Spinal cord (tissue), 10 donors: ENCODE measurements around the gene NRP1. TPM values are rescaled to one million over a fixed set of nuclear protein-coding genes. Genes with fewer than 3 reads are reported as not detected.
A peak's percentile ranks its signal among the peaks of the same experiment; 100 is the strongest.

ENCODE experiments used
- DNase-seq, 6 donors: peaks; one replicate each; pipeline versions ENCODE4 v3.0.0 to v3.0.0-alpha.2; 2013 to 2015; ENCODE audit warnings: low spot score in 6 of 6, low read depth in 4 of 6
- H3K27ac ChIP-seq: one replicate; pipeline ENCODE4 v1.5.1; 2013; ENCODE audit warnings: low read depth, low read length, control low read depth
- H3K27me3 ChIP-seq: one replicate; pipeline ENCODE4 v1.6.1; 2013; ENCODE audit warnings: low read length; ENCODE audit not compliant: control insufficient read depth, insufficient read depth
- H3K36me3 ChIP-seq: one replicate; pipeline ENCODE4 v1.6.1; 2013; ENCODE audit warnings: low read length; ENCODE audit not compliant: control insufficient read depth, insufficient read depth
- H3K4me1 ChIP-seq: one replicate; pipeline ENCODE4 v1.6.1; 2013; ENCODE audit warnings: low read length; ENCODE audit not compliant: control insufficient read depth, insufficient read depth
- H3K4me3 ChIP-seq: one replicate; pipeline ENCODE4 v1.5.1; 2013; ENCODE audit warnings: low read depth, low read length, control low read depth
- H3K9me3 ChIP-seq: one replicate; pipeline ENCODE4 v1.6.1; 2013; ENCODE audit warnings: low read length; ENCODE audit not compliant: control insufficient read depth, insufficient read depth
- WGBS: methylation state at CpG from one replicate; pipeline ENCODE4 v1.1.5; 2013; ENCODE audit warnings: missing lambda C conversion rate; ENCODE audit not compliant: insufficient coverage; 5-methylcytosine and 5-hydroxymethylcytosine counted together
- polyA plus RNA-seq, 2 donors: library from polyadenylated mRNA; unstranded; fragments of 120-200 nt; gene quantifications; one replicate each; pipeline ENCODE4 v1.2.1, GENCODE V29; 2013; ENCODE audit not compliant: insufficient read length in 2 of 2
- total RNA-seq, 2 donors: library from RNA; depleted of rRNA in 1 of 2; stranded (reverse); fragments of 120-200 nt in 1 of 2; fragments of >200 nt in 1 of 2; gene quantifications; one replicate each; pipeline versions ENCODE4 v1.2.3 to v1.2.4, GENCODE V29; 2013 to 2014
- donor health status: healthy.

NRP1 gene
- total and polyA plus RNA-seq, 4 donors = 61.8 to 96.6 (median 80.2) TPM

- Histone ChIP-seq H3K27ac (no peak overlapping the region), H3K4me1 (peaks cover 2% of the 10 kb centered on the region), H3K27me3 (no peaks in the 10 kb centered on the region), H3K9me3 (no peaks in the 10 kb centered on the region), H3K36me3 (no peaks in the 10 kb centered on the region), H3K4me3 (no peak overlapping the region)
- DNase-seq = no peak
- WGBS = 92% methylated on average over 2 of the region's 3 CpGs
Measured at GRCh38 chr10:33238643-33239042, 95.8 kb downstream of the NRP1 start.

- Histone ChIP-seq H3K27me3 (no peaks in the 10 kb centered on the region), H3K36me3 (no peaks in the 10 kb centered on the region), H3K4me1 (peaks cover 4% of the 10 kb centered on the region), H3K27ac (no peak overlapping the region), H3K9me3 (no peaks in the 10 kb centered on the region), H3K4me3 (no peak overlapping the region)
- DNase-seq = no peak
- 73% methylated on average over 7 of the region's 8 CpGs for WGBS
Measured at GRCh38 chr10:33237736-33238624, 96.5 kb downstream of the NRP1 start.

GRCh38 chr10:33236916-33237315 lies 97.6 kb downstream of the NRP1 start:
- Histone ChIP-seq H3K4me1 (peaks cover 5% of the 10 kb centered on the region), H3K9me3 (no peaks in the 10 kb centered on the region), H3K27ac (no peak overlapping the region), H3K36me3 (no peaks in the 10 kb centered on the region), H3K27me3 (no peaks in the 10 kb centered on the region), H3K4me3 (no peak overlapping the region)
- no CpG with 5 or more reads among the region's 6 CpGs for WGBS
- no peak for DNase-seq

- DNase-seq = no peak
- Histone ChIP-seq H3K9me3 (no peaks in the 10 kb centered on the region), H3K36me3 (no peaks in the 10 kb centered on the region), H3K4me3 (no peak overlapping the region), H3K27ac (no peak overlapping the region), H3K27me3 (no peaks in the 10 kb centered on the region), H3K4me1 (peaks cover 5% of the 10 kb centered on the region)
- WGBS = no CpG with 5 or more reads among the region's 3 CpGs
Measured at GRCh38 chr10:33235951-33236350, 98.5 kb downstream of the NRP1 start.

GRCh38 chr10:33235251-33235884 lies 99.1 kb downstream of the NRP1 start:
- 51% methylated on average over 4 of the region's 8 CpGs for WGBS
- peak in 2 of 6 donors; percentile 53 to 70 for DNase-seq
- Histone ChIP-seq H3K9me3 (no peaks in the 10 kb centered on the region), H3K4me1 (peaks cover 5% of the 10 kb centered on the region), H3K36me3 (no peaks in the 10 kb centered on the region), H3K27me3 (no peaks in the 10 kb centered on the region), H3K4me3 (no peak overlapping the region), H3K27ac (peak overlapping the region; percentile 40)

GRCh38 chr10:33234831-33235237 lies 99.6 kb downstream of the NRP1 start:
- no peak overlapping the region for H3K4me3 ChIP-seq
- peak in 1 of 6 donors; percentile 39 for DNase-seq
- no peaks in the 10 kb centered on the region for H3K27me3 ChIP-seq
- no CpG with 5 or more reads among the region's 1 CpG for WGBS
- H3K27ac ChIP-seq = peak overlapping the region; percentile 40
- H3K36me3 ChIP-seq = no peaks in the 10 kb centered on the region
- peaks cover 5% of the 10 kb centered on the region for H3K4me1 ChIP-seq
- H3K9me3 ChIP-seq = no peaks in the 10 kb centered on the region

- H3K4me3 ChIP-seq = no peak overlapping the region
- H3K27ac ChIP-seq = peak overlapping the region; percentile 36
- H3K27me3 ChIP-seq = no peaks in the 10 kb centered on the region
- H3K36me3 ChIP-seq = no peaks in the 10 kb centered on the region
- no peak for DNase-seq
- H3K9me3 ChIP-seq = no peaks in the 10 kb centered on the region
- no CpG with 5 or more reads among the region's 3 CpGs for WGBS
- H3K4me1 ChIP-seq = peaks cover 5% of the 10 kb centered on the region
Measured at GRCh38 chr10:33233635-33234034, 100.8 kb downstream of the NRP1 start.

- Histone ChIP-seq H3K36me3 (no peaks in the 10 kb centered on the region), H3K27me3 (no peaks in the 10 kb centered on the region), H3K27ac (peak overlapping the region; percentile 36), H3K9me3 (no peaks in the 10 kb centered on the region), H3K4me3 (no peak overlapping the region), H3K4me1 (peaks cover 5% of the 10 kb centered on the region)
- DNase-seq = peak in 1 of 6 donors; percentile 76
- WGBS = no CpG with 5 or more reads among the region's 5 CpGs
Measured at GRCh38 chr10:33233221-33233620, 101.2 kb downstream of the NRP1 start.

- no peaks in the 10 kb centered on the region for H3K9me3 ChIP-seq
- H3K27me3 ChIP-seq = no peaks in the 10 kb centered on the region
- no peaks in the 10 kb centered on the region for H3K36me3 ChIP-seq
- H3K4me1 ChIP-seq = peaks cover 5% of the 10 kb centered on the region
- no peak overlapping the region for H3K4me3 ChIP-seq
- DNase-seq = no peak
- H3K27ac ChIP-seq = no peak overlapping the region
- WGBS = 82% methylated on average over 5 of the region's 7 CpGs
Measured at GRCh38 chr10:33231621-33232350, 102.7 kb downstream of the NRP1 start.
